Suprapubic skin (tissue), 4 donors: Measurements from ENCODE around the gene MTF1. TPM values are rescaled to one million over a fixed set of nuclear protein-coding genes. Genes with fewer than 3 reads are reported as not detected.
A peak's percentile ranks its signal among the peaks of the same experiment; 100 is the strongest.

ENCODE experiments used
- DNase-seq, 2 donors: peaks; one replicate each; pipeline ENCODE4 v3.0.0-alpha.2; 2019; ENCODE audit warnings: low spot score in 2 of 2
- H3K27ac ChIP-seq: fragments of 200-600 bp; sonication (generic); one replicate; pipeline ENCODE4 v1.5.1; 2019
- H3K27me3 ChIP-seq: fragments of 200-600 bp; sonication (generic); one replicate; pipeline ENCODE4 v1.5.1; 2019
- H3K36me3 ChIP-seq: fragments of 200-600 bp; sonication (generic); one replicate; pipeline ENCODE4 v1.5.1; 2019
- H3K4me1 ChIP-seq: fragments of 200-600 bp; sonication (generic); one replicate; pipeline ENCODE4 v1.5.1; 2019
- H3K4me3 ChIP-seq: fragments of 200-600 bp; sonication (generic); one replicate; pipeline ENCODE4 v1.5.1; 2019; ENCODE audit warnings: mild to moderate bottlenecking
- H3K9me3 ChIP-seq: fragments of 200-600 bp; sonication (generic); one replicate; pipeline ENCODE4 v1.5.1; 2019
- EP300 ChIP-seq: sonication (generic); formaldehyde crosslinking; IDR thresholded peaks from one replicate; pipeline ENCODE4 v1.6.1; 2017; ENCODE audit warnings: antibody characterized with exemption
- POLR2A ChIP-seq, 2 donors: fragments of 450-650 bp; IDR thresholded peaks; one replicate each; pipeline ENCODE4 v1.6.1; 2017; ENCODE audit warnings: antibody characterized with exemption in 2 of 2, mild to moderate bottlenecking in 2 of 2, moderate library complexity in 2 of 2
- POLR2AphosphoS5 ChIP-seq, 3 donors: sonication (generic); formaldehyde crosslinking; IDR thresholded peaks; one replicate each; pipeline ENCODE4 v1.6.1; 2017; ENCODE audit warnings: antibody characterized with exemption in 3 of 3
- WGBS: methylation state at CpG from one replicate; pipeline ENCODE4 v1.1.5; 2018; 5-methylcytosine and 5-hydroxymethylcytosine counted together
- total RNA-seq, 4 donors: library from RNA; depleted of rRNA; stranded (reverse); fragments of >200 nt; gene quantifications; one replicate each; pipeline ENCODE4 v1.1.0, GENCODE V29; 2016
- TF ChIP-seq, protein P1 (sequence below), 2 donors: fragments of 200-600 bp in 1 of 2; fragments of 450-650 bp in 1 of 2; sonication (generic) in 1 of 2; IDR thresholded peaks; one replicate each; pipeline ENCODE4 v1.5.1; 2016 to 2019; ENCODE audit warnings: antibody characterized with exemption in 2 of 2, mild to moderate bottlenecking in 1 of 2, moderate library complexity in 1 of 2

Gene MTF1
- total RNA-seq, 4 donors from 2014 or later = 8.8 to 13.5 (median 11.2) TPM

DNA sequence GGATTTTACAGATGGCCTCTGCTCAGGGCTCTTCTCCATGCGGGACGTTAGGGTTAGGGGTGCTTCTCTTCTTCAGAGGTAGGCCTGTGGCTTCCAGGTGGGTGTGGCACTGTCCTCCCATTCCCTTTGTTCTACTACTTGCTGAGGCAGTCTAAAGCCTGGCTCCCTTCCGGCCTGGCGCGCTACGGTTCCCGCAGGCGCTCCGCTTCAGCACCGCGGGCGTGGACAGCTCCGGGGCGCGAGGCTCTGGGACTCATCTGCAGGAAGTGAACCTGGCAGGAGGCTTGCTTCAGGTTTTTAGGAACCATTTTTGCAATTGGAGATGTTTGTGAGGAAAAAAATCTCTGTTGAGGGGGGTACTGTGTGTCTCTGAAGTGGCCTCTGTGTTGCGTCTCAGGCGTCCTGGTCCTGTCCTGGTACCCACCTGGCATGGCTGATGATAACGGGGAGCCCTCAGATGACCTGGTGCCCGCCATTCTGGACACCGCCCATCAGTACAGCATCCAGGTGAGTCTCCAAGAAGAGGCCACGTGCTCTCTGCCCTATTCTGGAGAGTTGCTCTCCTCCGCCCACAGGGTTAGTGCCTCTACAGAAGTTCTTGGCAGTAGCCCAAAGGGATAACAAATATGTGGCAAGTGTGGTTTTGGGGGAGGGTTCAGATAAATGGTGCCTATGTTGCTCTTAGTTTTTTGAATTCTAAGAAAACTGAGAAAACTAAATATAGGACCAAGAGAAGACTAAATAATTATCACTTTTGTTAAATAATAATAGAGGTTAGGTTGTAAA is 63.9 kb downstream of the MTF1 start:
- Histone ChIP-seq H3K4me1 (peaks cover 24% of the 10 kb centered on the region), H3K9me3 (no peaks in the 10 kb centered on the region), H3K36me3 (peaks cover 14% of the 10 kb centered on the region), H3K4me3 (no peak overlapping the region), H3K27me3 (peaks cover 5% of the 10 kb centered on the region), H3K27ac (no peak overlapping the region)
- 30% methylated on average over 20 of the region's 22 CpGs for WGBS
- no peak for DNase-seq
- TF ChIP-seq EP300 (no peak), POLR2AphosphoS5 (IDR thresholded peaks at IDR 0.05) (no peak), POLR2A (IDR thresholded peaks at IDR 0.05) (no peak)
- TF ChIP-seq, protein P1, sequence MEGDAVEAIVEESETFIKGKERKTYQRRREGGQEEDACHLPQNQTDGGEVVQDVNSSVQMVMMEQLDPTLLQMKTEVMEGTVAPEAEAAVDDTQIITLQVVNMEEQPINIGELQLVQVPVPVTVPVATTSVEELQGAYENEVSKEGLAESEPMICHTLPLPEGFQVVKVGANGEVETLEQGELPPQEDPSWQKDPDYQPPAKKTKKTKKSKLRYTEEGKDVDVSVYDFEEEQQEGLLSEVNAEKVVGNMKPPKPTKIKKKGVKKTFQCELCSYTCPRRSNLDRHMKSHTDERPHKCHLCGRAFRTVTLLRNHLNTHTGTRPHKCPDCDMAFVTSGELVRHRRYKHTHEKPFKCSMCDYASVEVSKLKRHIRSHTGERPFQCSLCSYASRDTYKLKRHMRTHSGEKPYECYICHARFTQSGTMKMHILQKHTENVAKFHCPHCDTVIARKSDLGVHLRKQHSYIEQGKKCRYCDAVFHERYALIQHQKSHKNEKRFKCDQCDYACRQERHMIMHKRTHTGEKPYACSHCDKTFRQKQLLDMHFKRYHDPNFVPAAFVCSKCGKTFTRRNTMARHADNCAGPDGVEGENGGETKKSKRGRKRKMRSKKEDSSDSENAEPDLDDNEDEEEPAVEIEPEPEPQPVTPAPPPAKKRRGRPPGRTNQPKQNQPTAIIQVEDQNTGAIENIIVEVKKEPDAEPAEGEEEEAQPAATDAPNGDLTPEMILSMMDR (IDR thresholded peaks at IDR 0.05) = no peak

DNA sequence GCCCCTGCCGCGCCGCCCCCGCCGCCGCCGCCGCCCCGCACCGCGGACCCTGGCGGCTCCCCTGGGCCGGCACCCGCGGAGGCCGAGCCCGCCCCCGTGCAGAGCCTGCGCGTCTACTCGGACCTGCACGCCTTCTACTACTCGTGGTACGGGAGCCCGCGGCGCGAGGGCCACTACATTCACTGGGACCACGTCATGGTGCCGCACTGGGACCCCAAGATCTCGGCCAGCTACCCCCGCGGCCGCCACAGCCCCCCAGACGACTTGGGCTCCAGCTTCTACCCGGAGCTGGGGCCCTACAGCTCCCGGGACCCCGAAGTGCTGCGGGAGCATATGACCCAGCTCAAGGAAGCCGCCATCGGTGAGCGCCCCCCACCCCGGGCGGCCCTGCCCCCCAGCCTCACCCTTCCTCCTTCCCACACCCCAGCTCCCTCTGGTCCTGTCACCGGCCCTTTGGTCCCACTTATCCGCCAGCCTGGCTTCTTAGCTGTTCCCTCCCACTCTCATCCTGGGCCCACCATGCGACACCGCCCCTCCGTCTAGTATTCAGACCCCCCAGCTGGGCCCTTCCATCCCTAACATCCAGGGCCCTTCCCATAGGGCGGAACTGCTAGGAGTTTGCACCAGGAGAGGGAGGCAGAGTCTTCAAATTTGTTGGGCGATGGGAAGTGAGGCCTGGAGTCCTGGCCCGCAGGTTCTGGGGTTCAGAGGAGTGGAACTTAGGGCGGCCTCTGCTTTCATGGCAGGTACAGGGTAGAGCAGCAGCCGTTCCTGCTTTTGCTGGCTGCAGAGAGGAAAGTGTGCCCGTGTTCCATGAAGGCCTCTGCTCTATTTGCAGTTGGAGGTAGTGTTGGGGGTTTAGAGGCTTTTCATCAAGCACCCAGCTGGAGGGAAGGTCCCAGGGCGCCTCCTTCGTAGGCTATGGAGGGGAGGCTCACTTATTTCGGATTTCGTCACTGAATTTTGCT is 64.7 kb downstream of the MTF1 start:
- TF ChIP-seq EP300 (no peak), POLR2AphosphoS5 (IDR thresholded peaks at IDR 0.05) (no peak), POLR2A (IDR thresholded peaks at IDR 0.05) (no peak)
- TF ChIP-seq, protein P1 (IDR thresholded peaks at IDR 0.05) = no peak
- H3K4me3 ChIP-seq = peak overlapping the region; percentile 71
- H3K36me3 ChIP-seq = peaks cover 8% of the 10 kb centered on the region
- peaks cover 13% of the 10 kb centered on the region for H3K27me3 ChIP-seq
- H3K27ac ChIP-seq = no peak overlapping the region
- DNase-seq = no peak
- no peaks in the 10 kb centered on the region for H3K9me3 ChIP-seq
- peaks cover 24% of the 10 kb centered on the region for H3K4me1 ChIP-seq
- 25% methylated on average over 12 of the region's 59 CpGs for WGBS

DNA sequence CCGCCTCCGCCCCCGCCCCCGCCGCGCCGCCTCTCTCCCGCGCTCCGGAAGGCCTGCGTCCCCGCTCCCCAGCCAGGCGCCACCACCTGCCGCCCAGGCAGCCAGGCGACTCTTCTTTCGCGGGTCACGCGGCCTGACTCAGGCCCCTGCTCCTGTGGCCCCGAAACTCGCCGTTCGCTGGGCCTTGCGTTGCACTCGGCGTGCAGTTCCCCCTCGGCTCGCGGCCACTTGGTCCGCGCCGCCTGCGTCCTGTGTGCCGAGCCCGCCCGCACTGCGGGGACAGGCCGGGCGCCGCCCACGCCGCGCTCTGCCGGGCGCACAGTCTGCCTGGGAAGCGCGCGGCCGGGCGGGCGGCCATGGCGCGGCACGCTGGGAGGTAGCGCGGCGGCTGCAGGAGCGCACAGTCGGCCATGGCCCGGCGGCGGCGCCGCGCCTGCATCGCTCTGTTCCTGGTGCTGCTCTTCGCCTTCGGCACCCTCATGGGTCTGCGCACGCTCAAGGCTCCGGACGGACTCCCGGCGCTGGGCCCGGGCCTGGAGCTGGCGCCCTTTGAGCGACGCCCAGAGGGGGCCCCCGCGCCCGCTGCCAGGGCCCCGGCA is 65.5 kb downstream of the MTF1 start, which contains the start of gene MANEAL:
Gene MANEAL, plus strand, starts transcription at position 75 of the 599 bp plus-strand sequence. Its CDS starts 336 bp downstream, at position 411.
- peaks cover 24% of the 10 kb centered on the region for H3K4me1 ChIP-seq
- H3K27me3 ChIP-seq = peaks cover 13% of the 10 kb centered on the region
- peak within 1 kb of the TSS; percentile 71 for H3K4me3 ChIP-seq
- H3K9me3 ChIP-seq = no peaks in the 10 kb centered on the region
- no peak for DNase-seq
- H3K27ac ChIP-seq = no peak within 1 kb of the TSS
- TF ChIP-seq, protein P1 (IDR thresholded peaks at IDR 0.05) = no peak
- TF ChIP-seq EP300 = no peak
- no peak for TF ChIP-seq POLR2A (IDR thresholded peaks at IDR 0.05)
- TF ChIP-seq POLR2AphosphoS5 (IDR thresholded peaks at IDR 0.05) = no peak
- peaks cover 2% of the 10 kb centered on the region for H3K36me3 ChIP-seq
- WGBS = no CpG with 5 or more reads among the region's 82 CpGs

DNA sequence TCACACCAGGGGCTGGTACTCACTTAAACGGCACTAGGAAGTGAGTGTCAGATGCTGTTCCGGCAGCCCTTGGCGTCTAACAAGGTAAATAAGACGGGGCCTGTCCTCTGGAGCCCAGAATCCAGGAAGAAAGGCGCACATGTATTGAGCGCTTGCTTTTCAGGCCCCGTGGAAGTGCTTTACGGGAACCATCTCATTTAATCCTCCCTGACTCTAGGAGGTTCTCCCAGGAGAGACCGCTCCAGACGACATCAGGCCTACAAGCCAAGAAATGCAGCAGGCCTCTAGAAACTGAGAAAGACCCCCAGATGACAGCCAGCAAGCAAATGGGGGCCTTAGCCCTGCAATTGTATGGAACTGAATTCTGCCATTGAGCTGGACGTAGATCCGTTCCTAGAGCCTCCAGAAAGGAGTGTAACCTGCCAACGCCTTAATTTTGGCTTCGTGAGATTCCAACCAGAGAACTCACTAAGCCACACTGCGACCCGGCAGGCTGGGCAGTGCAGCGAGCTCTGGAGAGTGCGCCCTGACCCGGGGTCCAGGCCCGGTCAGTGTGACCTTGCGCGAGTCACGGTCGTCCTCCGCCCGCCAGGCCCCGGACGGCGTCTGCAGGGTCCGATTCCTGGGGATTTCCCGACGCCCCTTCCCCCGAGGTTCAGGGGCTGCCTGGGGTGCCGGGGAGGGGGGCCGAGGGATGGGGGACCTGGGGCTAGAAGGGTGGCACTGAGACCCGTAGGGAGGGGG is 66.3 kb downstream of the MTF1 start:
- no peaks in the 10 kb centered on the region for H3K9me3 ChIP-seq
- H3K27me3 ChIP-seq = peaks cover 14% of the 10 kb centered on the region
- WGBS = 39% methylated on average over 28 of the region's 36 CpGs
- H3K4me3 ChIP-seq = peak overlapping the region; percentile 71
- TF ChIP-seq POLR2A (IDR thresholded peaks at IDR 0.05) (no peak), EP300 (no peak), POLR2AphosphoS5 (IDR thresholded peaks at IDR 0.05) (no peak)
- TF ChIP-seq, protein P1 (IDR thresholded peaks at IDR 0.05) = no peak
- DNase-seq = no peak
- peaks cover 24% of the 10 kb centered on the region for H3K4me1 ChIP-seq
- H3K36me3 ChIP-seq = no peaks in the 10 kb centered on the region
- no peak overlapping the region for H3K27ac ChIP-seq
